HFFc6 (cell line): Measurements from ENCODE around the gene ANTKMT. TPM values are rescaled to one million over a fixed set of nuclear protein-coding genes. Genes with fewer than 3 reads are reported as not detected.

Experiments used
- DNase-seq: peaks from one replicate; pipeline ENCODE4 v3.0.0-alpha.2; 2018
- H3K27ac Mint-ChIP-seq: 2 replicates; pipeline ENCODE4 v1.8.0; 2020; ENCODE audit warnings: mild to moderate bottlenecking, mixed read lengths
- H3K27me3 Mint-ChIP-seq: 2 replicates; pipeline ENCODE4 v1.8.0; 2021; ENCODE audit warnings: mild to moderate bottlenecking, moderate library complexity, mixed read lengths; ENCODE audit not compliant: insufficient read depth
- H3K36me3 Mint-ChIP-seq: 2 replicates; pipeline ENCODE4 v1.8.0; 2021; ENCODE audit warnings: low read depth, mixed read lengths
- H3K4me1 Mint-ChIP-seq: 2 replicates; pipeline ENCODE4 v1.8.0; 2020; ENCODE audit warnings: low read depth, mixed read lengths
- H3K4me3 Mint-ChIP-seq: 2 replicates; pipeline ENCODE4 v1.8.0; 2020; ENCODE audit warnings: mild to moderate bottlenecking, moderate library complexity, mixed read lengths
- H3K9me3 Mint-ChIP-seq: 2 replicates; pipeline ENCODE4 v1.8.0; 2020; ENCODE audit warnings: mild to moderate bottlenecking, mixed read lengths
- microRNA-seq: library from miRNA; unstranded; fragments of <30 nt; microRNA quantifications from one replicate; pipeline ENCODE4, GENCODE V29; 2019
- total RNA-seq, 6 experiments: library from RNA; stranded (reverse); fragmentation: NEBNext Ultra II Directional; extraction: Animal tissue kit (Norgen Biotek cat#: 25700); gene quantifications; 2 replicates in 1 of 6; 3 replicates in 5 of 6; pipeline ENCODE4 v1.2.3, GENCODE V29; 2021
- TF ChIP-seq, protein P1 (sequence below): fragments of 200-600 bp; sonication (generic); IDR thresholded peaks from 2 replicates; pipeline ENCODE4 v1.5.0; 2021; ENCODE audit warnings: antibody characterized with exemption, mild to moderate bottlenecking

ANTKMT gene
- total RNA-seq, 6 experiments from 2014 or later: 50.1 to 57.7 (median 54.7) TPM

GRCh38 chr16:769934-770333 lies 49.0 kb downstream of the ANTKMT start:
- DNase-seq: no peak
- no peaks in the 10 kb centered on the region for H3K36me3 Mint-ChIP-seq
- no peaks in the 10 kb centered on the region for H3K27me3 Mint-ChIP-seq
- no peak overlapping the region for H3K4me3 Mint-ChIP-seq
- H3K27ac Mint-ChIP-seq: no peak overlapping the region
- no peaks in the 10 kb centered on the region for H3K9me3 Mint-ChIP-seq
- TF ChIP-seq, protein P1, sequence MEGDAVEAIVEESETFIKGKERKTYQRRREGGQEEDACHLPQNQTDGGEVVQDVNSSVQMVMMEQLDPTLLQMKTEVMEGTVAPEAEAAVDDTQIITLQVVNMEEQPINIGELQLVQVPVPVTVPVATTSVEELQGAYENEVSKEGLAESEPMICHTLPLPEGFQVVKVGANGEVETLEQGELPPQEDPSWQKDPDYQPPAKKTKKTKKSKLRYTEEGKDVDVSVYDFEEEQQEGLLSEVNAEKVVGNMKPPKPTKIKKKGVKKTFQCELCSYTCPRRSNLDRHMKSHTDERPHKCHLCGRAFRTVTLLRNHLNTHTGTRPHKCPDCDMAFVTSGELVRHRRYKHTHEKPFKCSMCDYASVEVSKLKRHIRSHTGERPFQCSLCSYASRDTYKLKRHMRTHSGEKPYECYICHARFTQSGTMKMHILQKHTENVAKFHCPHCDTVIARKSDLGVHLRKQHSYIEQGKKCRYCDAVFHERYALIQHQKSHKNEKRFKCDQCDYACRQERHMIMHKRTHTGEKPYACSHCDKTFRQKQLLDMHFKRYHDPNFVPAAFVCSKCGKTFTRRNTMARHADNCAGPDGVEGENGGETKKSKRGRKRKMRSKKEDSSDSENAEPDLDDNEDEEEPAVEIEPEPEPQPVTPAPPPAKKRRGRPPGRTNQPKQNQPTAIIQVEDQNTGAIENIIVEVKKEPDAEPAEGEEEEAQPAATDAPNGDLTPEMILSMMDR: no peak
- H3K4me1 Mint-ChIP-seq: no peaks in the 10 kb centered on the region

- Mint-ChIP-seq H3K4me3 (no peak overlapping the region), H3K27ac (no peak overlapping the region), H3K36me3 (no peaks in the 10 kb centered on the region), H3K4me1 (no peaks in the 10 kb centered on the region), H3K27me3 (no peaks in the 10 kb centered on the region), H3K9me3 (no peaks in the 10 kb centered on the region)
- TF ChIP-seq, protein P1: no peak
- no peak for DNase-seq
These were observed 49.5 kb downstream of the ANTKMT start for GRCh38 chr16:770411-770810.

Small RNA genes within 50 kb of the gene (microRNA-seq; reads per million reads assigned to microRNA genes)
- gene MIR662: not detected

Other genes with a start within 250 kb of the ANTKMT start
- 10 to 100 TPM; 35.3 to 41.4 (median 40.2) TPM for gene CAPN15, start 193.4 kb upstream of the ANTKMT start, total RNA-seq
- not detected for gene PRR35, start 160.8 kb upstream of the ANTKMT start, total RNA-seq
- gene NHLRC4, start 154.1 kb upstream of the ANTKMT start, total RNA-seq: under 1 TPM in 5 of 6 experiments, not detected in 1; 0.24 to 0.58 (median 0.28) TPM
- 10 to 100 TPM; 30.4 to 39.5 (median 35.4) TPM for gene PIGQ, start 151.2 kb upstream of the ANTKMT start, total RNA-seq
- 10 to 100 TPM; 11.3 to 14.8 (median 12.2) TPM for gene RAB40C, start 131.1 kb upstream of the ANTKMT start, total RNA-seq
- under 1 TPM in 2 of 6 experiments, not detected in 4; 0.02 to 0.14 TPM for gene WFIKKN1, start 90.2 kb upstream of the ANTKMT start, total RNA-seq
- 100 to 1,000 TPM in 5 of 6 experiments, 10 to 100 TPM in 1; 91.6 to 115 (median 105) TPM for gene METTL26, start 84.8 kb upstream of the ANTKMT start, total RNA-seq
- gene MCRIP2, start 79.3 kb upstream of the ANTKMT start, total RNA-seq: 10 to 100 TPM; 18.8 to 30.8 (median 24.2) TPM
- gene WDR90, start 71.8 kb upstream of the ANTKMT start, total RNA-seq: 10 to 100 TPM; 11.6 to 19.0 (median 17.7) TPM
- 10 to 100 TPM; 73.9 to 93.4 (median 84.8) TPM for gene RHOT2, start 53.0 kb upstream of the ANTKMT start, total RNA-seq
- gene RHBDL1, start 45.5 kb upstream of the ANTKMT start, total RNA-seq: 1 to 10 TPM; 1.4 to 2.3 (median 1.7) TPM
- 100 to 1,000 TPM; 128 to 161 (median 141) TPM for gene STUB1, start 40.7 kb upstream of the ANTKMT start, total RNA-seq
- gene JMJD8, start 36.8 kb upstream of the ANTKMT start, total RNA-seq: 10 to 100 TPM in 2 of 6 experiments, 1 to 10 TPM in 4; 7.6 to 10.6 (median 9.3) TPM
- 1 to 10 TPM; 8.1 to 9.9 (median 8.7) TPM for gene WDR24, start 30.7 kb upstream of the ANTKMT start, total RNA-seq
- under 1 TPM in 1 of 6 experiments, not detected in 5; 0.05 TPM for gene FBXL16, start 15.3 kb upstream of the ANTKMT start, total RNA-seq
- 100 to 1,000 TPM in 1 of 6 experiments, 10 to 100 TPM in 5; 61.5 to 103 (median 70.4) TPM for gene METRN, start 6.0 kb upstream of the ANTKMT start, total RNA-seq
- gene CCDC78, start 5.3 kb downstream of the ANTKMT start, total RNA-seq: 1 to 10 TPM; 2.2 to 4.1 (median 3.4) TPM
- 10 to 100 TPM; 11.4 to 16.6 (median 14.1) TPM for gene HAGHL, start 6.0 kb downstream of the ANTKMT start, total RNA-seq
- 10 to 100 TPM; 16.9 to 20.5 (median 18.0) TPM for gene CIAO3, start 19.9 kb downstream of the ANTKMT start, total RNA-seq
- under 1 TPM; 0.17 to 0.61 (median 0.36) TPM for gene MSLN, start 39.6 kb downstream of the ANTKMT start, total RNA-seq
- gene RPUSD1, start 67.2 kb downstream of the ANTKMT start, total RNA-seq: 10 to 100 TPM; 23.8 to 32.8 (median 25.8) TPM
- gene CHTF18, start 67.5 kb downstream of the ANTKMT start, total RNA-seq: 10 to 100 TPM; 15.2 to 31.7 (median 26.0) TPM
- not detected for gene GNG13, start 79.6 kb downstream of the ANTKMT start, total RNA-seq
- gene LMF1, start 249.8 kb downstream of the ANTKMT start, total RNA-seq: 10 to 100 TPM; 10.9 to 19.3 (median 14.2) TPM